Right ventricle myocardium inferior (tissue), 1 donor: ENCODE results near the gene RELN. TPM values are rescaled to one million over a fixed set of nuclear protein-coding genes. Genes with fewer than 3 reads are reported as not detected.

Source experiments
- ATAC-seq: fragments of 200-7000 bp; cut with Tn5 transposase; one replicate; pipeline ENCODE4 v1.9.1; 2020; ENCODE audit warnings: mild to moderate bottlenecking, moderate library complexity
- DNase-seq: peaks from one replicate; pipeline ENCODE4 v3.0.0; 2021; ENCODE audit errors: missing footprints
- intact Hi-C: fragments of 100-400 bp; cut with DNase I; formaldehyde crosslinking; loops from one replicate; pipeline ENCODE4 v1.11.0; 2022
- total RNA-seq: library from RNA; stranded (reverse); fragmentation: NEBNext Ultra II Directional; extraction: Animal tissue kit (Norgen Biotek cat#: 25700); gene quantifications from one replicate; pipeline ENCODE4 v1.2.1, GENCODE V29; 2021
- donor health status: DM: no; HTN: yes; CAD: no; lungs with severe emphysema.

RELN gene
- total RNA-seq, 1 donor from 2014 or later, result 0.62 TPM

DNA sequence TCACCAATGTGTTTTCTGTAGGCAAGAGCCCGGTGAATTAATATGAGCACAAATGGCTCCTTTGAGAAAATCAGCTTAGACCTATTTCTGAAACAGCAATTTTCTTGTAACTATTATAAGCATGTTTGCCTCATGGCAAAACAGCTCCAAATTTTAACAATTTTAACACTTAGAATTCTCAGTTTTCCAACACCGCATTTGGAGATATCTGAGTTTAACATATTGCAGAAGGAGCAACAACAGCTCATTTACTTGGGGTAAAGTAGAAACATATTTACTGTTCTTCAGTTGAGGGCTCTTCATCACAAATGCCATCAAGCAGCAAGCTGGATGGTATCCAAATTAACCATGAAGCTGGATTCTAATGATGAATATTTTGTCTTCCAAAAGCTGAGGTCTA lies 409.4 kb downstream of the RELN start:
- no peak for DNase-seq
- intact Hi-C loops, result no loop called here
- ATAC-seq, result no peak

DNA sequence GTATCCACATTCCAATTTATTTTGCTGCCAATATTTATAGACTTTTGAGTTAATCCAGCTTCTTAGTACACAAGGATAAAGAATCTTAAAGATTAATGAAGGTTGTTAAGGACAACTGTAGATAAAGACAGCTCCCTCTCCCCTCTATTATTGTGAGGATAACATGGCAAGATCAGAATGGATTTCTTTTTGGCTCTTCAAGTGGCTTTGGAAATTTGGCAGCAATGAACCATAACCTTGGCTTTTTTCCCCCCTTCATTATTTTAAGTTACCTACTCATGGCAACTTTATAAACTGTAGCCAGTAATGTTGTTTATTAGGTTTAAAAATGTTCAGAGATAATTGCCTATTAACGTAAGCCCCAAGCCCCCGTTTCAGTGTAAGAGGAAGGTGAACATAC lies 412.4 kb downstream of the RELN start:
- ATAC-seq (no peak), DNase-seq (no peak)
- intact Hi-C loops, result no loop called here

DNA sequence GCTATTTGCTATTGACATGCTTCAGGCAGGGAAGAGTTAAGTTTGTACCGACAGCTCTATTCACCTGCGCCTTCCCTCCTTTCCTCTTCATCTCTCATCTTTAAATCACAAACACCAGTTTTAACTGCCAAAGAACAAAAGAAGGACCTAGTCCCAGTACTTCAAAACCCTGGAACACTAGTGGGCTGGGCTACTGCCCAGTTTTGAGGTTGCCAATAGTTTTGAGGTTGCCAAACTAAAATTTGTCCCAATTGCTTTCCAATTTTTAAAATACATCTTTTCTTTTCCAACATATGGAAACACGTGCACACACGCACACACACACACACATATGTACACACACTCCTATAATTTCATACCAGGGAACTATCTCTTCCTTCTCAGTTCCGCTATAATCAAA lies 412.8 kb downstream of the RELN start:
- intact Hi-C loops, result no loop called here
- DNase-seq (no peak), ATAC-seq (no peak)

DNA sequence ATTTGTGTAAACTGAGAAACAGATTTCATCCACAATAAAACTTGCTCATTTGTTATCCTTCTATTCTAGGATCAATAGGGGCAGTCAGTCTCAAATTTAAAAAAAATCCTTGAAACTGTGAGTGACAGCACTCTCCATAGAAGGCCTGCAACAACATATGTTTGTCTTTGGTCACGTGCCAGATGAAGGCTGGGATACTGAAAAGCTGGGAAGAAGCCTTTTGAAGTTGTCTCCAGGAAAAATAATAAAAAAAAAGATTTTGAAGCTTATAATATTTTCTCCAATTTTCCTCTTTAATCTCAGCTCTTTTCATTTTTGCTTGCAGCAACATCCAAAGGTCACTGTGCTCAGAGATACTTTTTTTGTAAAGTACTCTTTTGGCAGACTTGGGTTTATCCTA lies 414.9 kb downstream of the RELN start:
- ATAC-seq, result no peak
- DNase-seq, result no peak
- intact Hi-C loops, result loop anchor here (5.0 kb wide), 1 partner anchor 588 kb away; no protein-coding TSS in a partner anchor

DNA sequence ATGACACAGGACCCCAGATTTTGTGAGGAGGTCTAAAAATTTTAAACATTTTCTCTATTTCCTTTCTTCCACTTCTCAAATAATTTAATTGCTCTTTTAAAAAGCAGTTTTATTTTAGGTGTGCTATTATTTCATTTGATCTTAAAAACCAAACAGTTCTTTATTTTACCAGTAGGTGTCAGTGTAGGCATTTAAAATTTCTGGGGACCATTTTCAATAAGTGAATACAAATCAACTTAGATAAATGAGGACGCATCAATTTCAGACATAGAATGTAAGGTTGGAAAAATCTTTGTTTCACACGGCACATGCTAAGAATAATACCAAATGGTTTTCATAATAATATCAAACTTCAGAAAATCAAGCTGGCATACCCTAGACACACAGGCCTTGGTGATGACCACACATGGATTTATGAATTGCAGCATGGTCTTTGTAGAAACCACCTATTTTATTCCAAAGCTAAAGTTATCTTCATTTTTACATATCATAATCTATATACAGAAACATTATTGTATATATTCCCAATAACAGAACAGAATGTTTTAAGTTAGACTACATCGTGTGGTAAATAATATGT lies 415.9 kb downstream of the RELN start:
- ATAC-seq (no peak), DNase-seq (no peak)
- intact Hi-C loops, result loop anchor here (5.0 kb wide), 1 partner anchor 589 kb away; no protein-coding TSS in a partner anchor

DNA sequence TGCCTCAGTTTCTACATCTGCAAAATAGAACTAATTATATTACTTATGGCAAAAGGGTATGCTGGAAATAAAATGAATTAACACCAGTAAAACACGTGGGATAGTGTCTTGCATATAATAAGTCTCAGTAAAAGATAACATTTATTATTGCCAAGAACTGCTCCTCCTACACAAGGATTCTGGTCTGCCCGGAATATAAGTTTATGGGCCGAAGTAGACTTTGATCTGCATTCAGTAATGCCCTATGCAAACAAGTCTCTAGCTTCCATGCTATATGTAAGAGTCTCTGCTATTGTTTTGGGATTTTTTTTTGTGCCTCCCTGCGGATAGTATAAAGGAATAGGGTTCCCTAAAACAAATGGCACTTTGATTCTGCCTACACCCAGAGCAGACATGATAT lies 417.9 kb downstream of the RELN start:
- intact Hi-C loops, result loop anchor here (5.0 kb wide), 1 partner anchor 591 kb away; no protein-coding TSS in a partner anchor
- DNase-seq (no peak), ATAC-seq (no peak)

DNA sequence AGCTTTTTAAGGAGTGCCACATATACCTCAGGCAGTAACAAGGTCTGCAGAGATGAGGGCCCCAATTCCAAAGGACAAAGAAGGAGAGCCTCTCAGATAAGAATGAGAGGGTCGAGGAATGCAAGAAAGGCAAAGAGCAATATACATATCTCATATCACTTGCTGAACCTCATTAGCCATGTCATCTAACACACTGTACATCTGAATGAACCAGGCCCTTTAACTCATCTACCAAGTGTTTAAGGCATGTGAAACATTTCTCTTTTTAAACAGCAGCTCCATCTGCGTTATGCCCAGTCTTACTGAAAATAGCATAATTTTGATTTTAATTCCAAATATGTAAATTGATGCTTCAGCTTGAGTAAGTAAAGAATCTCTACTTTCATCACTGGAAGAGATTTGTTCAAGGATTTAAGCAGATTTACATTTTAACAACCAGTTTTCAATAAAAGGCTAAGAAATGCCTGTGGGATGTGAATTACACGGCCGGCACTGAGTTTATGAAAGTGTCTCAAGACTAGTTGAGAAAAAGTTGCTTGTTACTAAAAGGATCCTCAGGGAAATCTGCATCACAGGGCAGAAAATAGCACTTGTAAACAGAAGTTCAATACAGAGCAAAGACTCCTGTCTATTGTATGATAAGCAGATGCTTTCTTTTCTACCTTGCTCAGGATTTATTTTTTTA lies 419.7 kb downstream of the RELN start:
- ATAC-seq (no peak), DNase-seq (no peak)
- intact Hi-C loops, result loop anchor here (5.0 kb wide), 1 partner anchor 593 kb away; no protein-coding TSS in a partner anchor

DNA sequence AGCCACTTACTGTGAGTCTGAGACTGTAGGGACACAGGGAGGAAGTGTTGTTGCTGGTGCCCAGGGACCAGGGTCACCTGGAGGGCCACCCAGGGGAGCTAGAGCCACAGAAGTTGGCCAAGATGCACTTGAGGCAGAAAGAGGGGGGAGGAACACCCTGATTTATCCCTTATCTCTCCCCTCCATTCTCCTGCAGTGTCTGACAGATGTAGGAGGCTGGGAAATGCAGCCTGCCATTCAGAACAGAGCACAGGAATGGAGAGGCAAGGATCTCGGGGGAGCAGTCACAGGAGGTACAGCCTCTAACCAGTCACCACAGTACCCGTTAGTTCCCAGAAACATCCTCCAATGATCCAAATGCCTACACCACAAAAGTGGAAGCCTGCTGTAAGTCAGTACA lies 425.0 kb downstream of the RELN start:
- DNase-seq, result no peak
- ATAC-seq, result no peak
- intact Hi-C loops, result no loop called here

DNA sequence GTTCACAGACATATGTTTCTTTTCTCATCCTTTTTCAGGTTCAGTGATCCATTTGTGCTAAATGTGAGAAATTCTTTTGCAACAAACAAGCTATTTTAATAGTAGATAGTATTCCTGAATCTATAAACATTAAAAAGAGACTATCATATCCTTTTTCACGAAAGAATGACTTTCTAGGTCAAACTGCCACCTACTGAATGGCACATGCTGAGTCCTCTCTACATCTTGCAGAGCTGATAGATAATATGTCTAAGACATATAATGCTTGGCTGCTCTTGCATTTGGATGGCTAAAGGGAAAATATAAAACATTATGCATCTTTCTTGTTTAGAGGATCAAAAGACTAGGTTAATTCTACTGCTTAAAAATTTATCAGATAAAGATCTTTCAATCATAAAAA lies 429.3 kb downstream of the RELN start:
- ATAC-seq, result no peak
- DNase-seq, result no peak
- intact Hi-C loops, result no loop called here

DNA sequence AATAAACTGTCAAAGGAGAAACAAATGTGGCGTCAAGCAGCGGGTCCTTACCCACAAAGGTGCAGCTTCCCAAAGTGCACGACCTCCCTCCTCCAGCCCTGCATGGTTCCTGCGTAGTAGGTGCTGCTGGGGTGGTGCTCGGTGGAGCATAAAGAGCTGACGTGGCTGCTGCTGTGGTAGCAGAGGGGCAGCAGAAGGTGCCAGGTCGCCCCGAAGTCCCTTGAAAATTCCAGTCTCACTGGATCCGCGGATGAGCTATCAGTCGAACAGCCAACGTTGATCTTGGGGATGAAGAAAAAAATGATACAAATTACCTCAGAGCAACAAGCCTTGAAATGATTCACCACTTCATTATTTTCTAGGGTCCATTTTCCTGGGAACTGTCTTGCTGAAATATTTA lies 438.4 kb downstream of the RELN start:
- DNase-seq, result peak; percentile 68
- intact Hi-C loops, result no loop called here
- no peak for ATAC-seq

DNA sequence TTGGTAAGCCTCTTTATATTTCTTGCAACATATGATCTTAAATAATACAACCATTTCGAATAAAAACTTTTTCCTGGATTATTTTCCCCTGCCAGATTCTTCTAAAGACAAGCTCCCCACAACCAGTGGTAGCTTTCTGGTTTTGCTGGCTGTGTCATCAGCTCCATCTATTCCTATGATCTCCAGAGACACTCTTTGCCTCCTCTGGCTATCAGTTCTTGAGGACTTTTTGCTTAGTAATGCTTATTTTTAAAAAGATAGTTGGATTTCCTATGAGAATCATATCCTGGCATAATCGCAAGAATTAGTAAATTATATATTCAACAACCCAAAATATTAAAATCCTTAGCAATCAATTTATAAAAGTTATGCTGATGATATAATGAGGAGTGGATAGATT lies 439.7 kb downstream of the RELN start:
- DNase-seq (no peak), ATAC-seq (no peak)
- intact Hi-C loops, result no loop called here

DNA sequence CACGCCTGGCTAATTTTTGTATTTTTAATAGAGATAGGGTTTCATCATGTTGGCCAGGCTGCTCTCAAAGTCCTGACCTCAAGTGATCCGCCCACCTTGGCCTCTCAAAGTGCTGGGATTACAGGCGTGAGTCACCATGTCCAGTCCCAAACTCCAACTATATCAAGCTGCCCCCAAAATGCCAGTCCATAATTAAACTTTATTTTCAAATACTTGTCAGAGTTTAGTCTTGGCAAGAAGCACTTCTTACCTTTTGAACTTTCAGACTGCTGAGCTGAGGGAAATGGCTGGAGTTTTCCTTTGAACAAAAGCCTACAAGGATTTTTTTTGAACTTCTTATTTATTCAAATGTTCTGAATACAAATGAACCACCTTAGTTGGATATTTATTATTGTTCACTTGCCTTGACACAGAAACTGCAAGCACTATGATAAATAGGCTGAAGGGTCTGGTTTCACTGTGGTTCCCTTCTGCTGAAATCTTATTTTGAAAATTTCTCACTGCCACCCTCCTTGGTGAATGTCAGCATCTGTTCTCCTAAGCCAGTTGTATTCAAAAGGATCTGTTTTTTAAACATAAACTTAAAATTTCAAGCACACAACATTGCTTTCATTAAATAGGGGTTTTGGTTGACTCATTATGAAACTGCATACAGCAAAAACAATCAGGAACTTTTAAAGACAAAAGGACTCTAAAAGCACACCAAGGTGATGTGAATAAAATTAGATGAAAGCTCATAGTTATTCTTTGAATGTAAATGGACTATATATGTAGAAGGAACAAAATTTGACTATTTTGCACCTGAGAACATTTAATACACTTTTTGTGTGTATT lies 441.8 kb downstream of the RELN start:
- DNase-seq (no peak), ATAC-seq (no peak)
- intact Hi-C loops, result no loop called here

DNA sequence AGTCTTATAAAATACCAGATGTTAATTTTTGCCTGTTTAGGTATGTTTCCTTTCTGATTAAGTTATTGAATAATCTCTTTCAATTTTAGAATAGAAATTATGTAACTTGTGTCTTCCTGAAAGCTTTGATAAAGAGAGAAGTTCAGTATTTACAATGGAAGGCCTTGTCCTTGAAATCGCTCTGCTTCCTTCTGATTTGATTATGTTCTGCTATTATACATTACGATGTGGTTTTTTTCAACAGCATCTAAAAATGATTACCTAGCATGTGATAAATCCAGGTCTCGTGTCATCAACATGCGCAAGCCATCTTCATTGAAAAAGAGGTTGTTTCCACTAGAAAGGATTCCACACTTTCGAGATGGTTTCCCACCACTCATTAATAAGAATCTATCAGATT lies 447.0 kb downstream of the RELN start:
- intact Hi-C loops, result no loop called here
- DNase-seq, result no peak
- ATAC-seq, result no peak

DNA sequence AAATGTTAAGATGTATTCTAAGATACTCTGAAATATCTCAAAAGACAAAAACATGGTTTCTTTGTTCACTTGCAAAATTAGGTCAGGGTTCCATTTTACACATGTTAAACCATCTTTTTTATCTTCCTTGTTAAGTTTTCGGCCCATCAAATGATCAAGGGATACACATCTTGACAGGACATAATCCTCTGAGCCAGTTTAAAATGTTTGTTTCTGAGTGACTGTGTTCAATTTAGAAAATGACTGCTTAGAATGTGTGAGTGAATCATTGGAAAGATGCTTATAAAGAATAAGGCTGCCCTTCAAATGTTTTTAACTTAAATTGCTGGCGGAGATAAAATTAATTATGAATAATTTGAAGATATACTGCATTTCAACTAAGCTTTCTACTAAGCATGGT lies 447.5 kb downstream of the RELN start:
- ATAC-seq (no peak), DNase-seq (no peak)
- intact Hi-C loops, result no loop called here

DNA sequence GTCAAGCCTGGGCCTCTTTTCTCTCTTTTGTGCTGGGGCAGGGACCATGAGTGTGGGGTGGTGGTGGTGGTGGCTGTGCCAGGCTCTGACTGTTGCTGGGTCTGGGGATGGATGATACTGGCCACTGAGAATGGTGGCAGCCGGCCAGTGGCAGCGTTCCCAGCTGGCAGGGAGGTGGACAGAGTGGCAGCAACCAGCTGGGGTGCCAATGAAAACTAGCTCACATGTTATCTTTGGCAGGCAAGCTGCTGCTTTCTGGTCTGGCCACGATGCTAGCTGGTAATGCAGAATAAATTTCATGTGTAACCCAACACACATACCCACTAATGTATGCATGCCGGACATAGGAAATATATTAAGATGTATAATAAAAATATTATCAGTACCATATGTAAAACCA lies 448.4 kb downstream of the RELN start:
- intact Hi-C loops, result no loop called here
- DNase-seq (peak; percentile 72), ATAC-seq (peak; percentile 95)

DNA sequence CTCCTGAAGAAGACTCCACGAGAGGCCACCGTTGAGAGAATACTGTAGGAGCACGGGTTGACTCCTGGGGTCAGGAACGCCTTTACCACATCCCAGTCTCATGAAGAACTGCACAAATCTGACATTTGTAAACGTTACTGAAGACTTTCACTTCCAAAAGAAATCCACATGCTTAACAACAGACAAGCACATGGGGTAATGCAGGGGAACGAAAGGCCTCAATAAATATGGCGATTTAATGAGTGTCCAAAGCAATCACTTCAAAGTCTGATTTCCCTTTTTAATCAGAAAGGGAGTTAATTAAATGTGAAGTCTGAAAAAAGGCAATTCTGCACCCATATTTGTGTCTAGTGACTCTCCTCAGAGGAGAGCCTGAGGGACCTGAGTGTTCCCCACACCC lies 449.1 kb downstream of the RELN start:
- intact Hi-C loops, result no loop called here
- ATAC-seq (no peak), DNase-seq (no peak)

DNA sequence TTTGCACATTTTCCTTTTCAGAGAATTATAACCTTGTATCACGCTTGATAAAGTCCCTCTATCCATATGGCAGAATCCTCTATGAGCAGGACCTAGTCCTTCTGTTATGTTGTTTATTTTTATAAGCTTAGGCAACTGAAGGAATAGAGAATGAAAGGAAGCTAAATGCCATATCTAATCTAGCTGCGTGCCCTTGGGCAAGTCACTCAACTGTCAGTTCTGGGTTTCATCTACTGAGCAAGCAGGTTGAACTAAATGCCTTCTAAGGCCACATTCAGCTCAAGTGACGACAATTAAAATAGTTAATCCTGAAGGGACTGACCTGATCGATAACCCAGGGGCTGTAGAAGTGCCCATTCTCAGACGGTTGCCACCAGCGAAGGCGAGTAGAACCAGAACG lies 449.6 kb downstream of the RELN start:
- DNase-seq (no peak), ATAC-seq (no peak)
- intact Hi-C loops, result no loop called here

DNA sequence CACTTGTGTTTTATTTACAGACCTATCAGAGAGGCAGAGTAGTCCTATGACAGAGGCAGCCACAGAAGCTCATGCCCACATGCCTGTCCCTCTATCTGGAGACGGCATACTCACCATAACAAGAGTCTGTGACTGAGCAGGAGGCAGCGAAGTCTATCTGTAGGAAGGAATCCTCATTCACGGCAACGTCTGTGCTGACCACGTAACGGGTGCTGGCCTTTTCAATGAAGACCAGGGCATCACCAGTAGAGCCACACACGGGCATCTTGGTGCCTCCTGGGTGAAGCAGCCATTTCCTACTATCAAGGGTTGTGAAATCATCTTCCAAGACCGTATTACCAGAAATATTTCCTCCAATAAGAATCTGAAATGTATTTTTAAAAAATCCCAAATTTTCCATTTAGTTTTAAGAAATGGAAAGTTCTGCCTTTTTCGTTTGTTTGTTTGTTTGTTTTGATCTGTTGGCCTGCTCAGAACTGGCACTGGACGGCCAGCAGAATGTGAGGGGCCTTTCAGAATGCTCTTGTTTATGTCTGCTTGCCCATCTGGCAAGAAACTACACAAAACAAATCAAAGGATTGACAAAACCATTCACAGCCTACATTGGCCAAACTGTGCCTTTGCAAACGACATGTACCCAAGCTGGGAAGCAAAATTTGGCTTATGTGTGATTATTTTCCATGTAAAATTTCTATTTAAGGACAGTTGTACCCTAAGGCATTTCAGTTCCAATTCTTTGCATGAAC lies 450.3 kb downstream of the RELN start:
- intact Hi-C loops, result no loop called here
- ATAC-seq (no peak), DNase-seq (no peak)

DNA sequence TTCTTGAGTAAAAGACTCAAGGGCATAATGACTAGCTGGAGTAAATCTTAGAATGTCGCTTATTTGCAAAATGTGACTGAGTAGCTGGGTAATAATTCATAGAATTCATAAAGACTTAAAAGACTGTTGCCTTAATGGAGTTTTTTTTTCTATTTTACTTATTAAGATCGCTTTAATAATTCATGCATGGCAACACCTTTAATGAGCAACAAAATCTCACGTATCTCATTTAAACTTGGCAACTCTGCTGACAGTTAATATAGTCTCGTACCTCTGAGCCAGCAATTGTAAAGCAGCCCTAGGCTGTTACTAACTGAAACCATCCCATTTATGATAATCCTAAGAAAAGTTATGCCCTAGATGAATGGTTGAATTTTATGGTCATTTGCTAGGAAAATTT lies 455.7 kb downstream of the RELN start:
- ATAC-seq (no peak), DNase-seq (no peak)
- intact Hi-C loops, result no loop called here
